Neural crest cell (in vitro differentiated cells): ENCODE results near the gene ZBTB20. TPM values are rescaled to one million over a fixed set of nuclear protein-coding genes. Genes with fewer than 3 reads are reported as not detected.

Source experiments
- DNase-seq: peaks from one replicate; pipeline ENCODE4 v3.0.0; 2021; ENCODE audit warnings: low read depth, mixed read lengths, low spot score
- H3K27ac Mint-ChIP-seq: one replicate; pipeline ENCODE4 v1.8.0; 2021; ENCODE audit warnings: mild to moderate bottlenecking, mixed read lengths; ENCODE audit not compliant: unreplicated experiment
- H3K27me3 Mint-ChIP-seq: 2 replicates; pipeline ENCODE4 v1.8.0; 2021; ENCODE audit warnings: low read depth, mild to moderate bottlenecking, mixed read lengths
- H3K36me3 Mint-ChIP-seq: 2 replicates; pipeline ENCODE4 v1.8.0; 2021; ENCODE audit warnings: low read depth, mild to moderate bottlenecking, mixed read lengths
- H3K4me1 Mint-ChIP-seq: 2 replicates; pipeline ENCODE4 v1.8.0; 2021; ENCODE audit warnings: mixed read lengths
- H3K4me3 Mint-ChIP-seq: one replicate; pipeline ENCODE4 v1.8.0; 2021; ENCODE audit warnings: mild to moderate bottlenecking, mixed read lengths
- H3K9me3 Mint-ChIP-seq: 2 replicates; pipeline ENCODE4 v1.8.0; 2021; ENCODE audit warnings: mixed read lengths
- CTCF ChIP-seq: fragments of 200-600 bp; sonication (generic); conservative IDR thresholded peaks from 2 replicates; pipeline ENCODE4 v1.5.0; 2021; ENCODE audit warnings: antibody characterized with exemption, mild to moderate bottlenecking
- total RNA-seq: library from RNA; stranded (reverse); gene quantifications from 2 replicates; pipeline ENCODE4 v1.2.1, GENCODE V29; 2021

ZBTB20 gene
- total RNA-seq, 1 donor from 2014 or later: 12.4 TPM

GRCh38 chr3:115151921-115152320 lies 4.8 kb upstream of the ZBTB20 start:
- Mint-ChIP-seq H3K27me3 (no peaks in the 10 kb centered on the region), H3K36me3 (peaks cover under 1% of the 10 kb centered on the region), H3K4me3 (no peak overlapping the region), H3K27ac (no peak overlapping the region), H3K4me1 (peaks cover 24% of the 10 kb centered on the region), H3K9me3 (no peaks in the 10 kb centered on the region)
- no peak for DNase-seq
- no peak for TF ChIP-seq CTCF

GRCh38 chr3:115148142-115148790 lies 1.2 kb upstream of the ZBTB20 start:
- Mint-ChIP-seq H3K4me3 (peak overlapping the region; percentile 98), H3K36me3 (no peaks in the 10 kb centered on the region)

GRCh38 chr3:115147329-115148141 lies 447 bp upstream of the ZBTB20 start:
- H3K4me3 Mint-ChIP-seq: peak overlapping the region; percentile 98
- no peaks in the 10 kb centered on the region for H3K9me3 Mint-ChIP-seq
- H3K36me3 Mint-ChIP-seq: no peaks in the 10 kb centered on the region
- peak overlapping the region; percentile 96 for H3K27ac Mint-ChIP-seq
- DNase-seq: peak; percentile 94
- H3K4me1 Mint-ChIP-seq: peaks cover 12% of the 10 kb centered on the region
- TF ChIP-seq CTCF: peak; percentile 15
- H3K27me3 Mint-ChIP-seq: no peaks in the 10 kb centered on the region

More at GRCh38 chr3:115148142-115148790, 1.2 kb upstream of the ZBTB20 start:
- Mint-ChIP-seq H3K27me3 (no peaks in the 10 kb centered on the region), H3K27ac (peak overlapping the region; percentile 86), H3K9me3 (no peaks in the 10 kb centered on the region), H3K4me1 (peaks cover 12% of the 10 kb centered on the region)
- no peak for TF ChIP-seq CTCF
- DNase-seq: no peak

- peak overlapping the region; percentile 99 for H3K4me3 Mint-ChIP-seq
- no peaks in the 10 kb centered on the region for H3K27me3 Mint-ChIP-seq
- peak overlapping the region; percentile 98 for H3K27ac Mint-ChIP-seq
- DNase-seq: peak; percentile 22
- H3K36me3 Mint-ChIP-seq: no peaks in the 10 kb centered on the region
- H3K4me1 Mint-ChIP-seq: peaks cover 17% of the 10 kb centered on the region
- no peak for TF ChIP-seq CTCF
- no peaks in the 10 kb centered on the region for H3K9me3 Mint-ChIP-seq
These were observed 1.1 kb downstream of the ZBTB20 start for GRCh38 chr3:115146032-115146417.

- H3K27ac Mint-ChIP-seq: no peak overlapping the region
- no peaks in the 10 kb centered on the region for H3K36me3 Mint-ChIP-seq
These were observed 5.9 kb downstream of the ZBTB20 start for GRCh38 chr3:115141033-115141757.

More at GRCh38 chr3:115141033-115141757, 5.9 kb downstream of the ZBTB20 start:
- TF ChIP-seq CTCF: no peak
- Mint-ChIP-seq H3K27me3 (no peaks in the 10 kb centered on the region), H3K9me3 (no peaks in the 10 kb centered on the region), H3K4me1 (peaks cover 13% of the 10 kb centered on the region), H3K4me3 (no peak overlapping the region)
- no peak for DNase-seq
